Middle frontal gyrus (tissue), 1 donor: ENCODE results near the gene AMOTL2.

Source experiments
- DNase-seq: peaks from one replicate; pipeline ENCODE4 v3.0.0-alpha.2; 2015; ENCODE audit warnings: low spot score; ENCODE audit errors: extremely low spot score

The AMOTL2 gene

DNA sequence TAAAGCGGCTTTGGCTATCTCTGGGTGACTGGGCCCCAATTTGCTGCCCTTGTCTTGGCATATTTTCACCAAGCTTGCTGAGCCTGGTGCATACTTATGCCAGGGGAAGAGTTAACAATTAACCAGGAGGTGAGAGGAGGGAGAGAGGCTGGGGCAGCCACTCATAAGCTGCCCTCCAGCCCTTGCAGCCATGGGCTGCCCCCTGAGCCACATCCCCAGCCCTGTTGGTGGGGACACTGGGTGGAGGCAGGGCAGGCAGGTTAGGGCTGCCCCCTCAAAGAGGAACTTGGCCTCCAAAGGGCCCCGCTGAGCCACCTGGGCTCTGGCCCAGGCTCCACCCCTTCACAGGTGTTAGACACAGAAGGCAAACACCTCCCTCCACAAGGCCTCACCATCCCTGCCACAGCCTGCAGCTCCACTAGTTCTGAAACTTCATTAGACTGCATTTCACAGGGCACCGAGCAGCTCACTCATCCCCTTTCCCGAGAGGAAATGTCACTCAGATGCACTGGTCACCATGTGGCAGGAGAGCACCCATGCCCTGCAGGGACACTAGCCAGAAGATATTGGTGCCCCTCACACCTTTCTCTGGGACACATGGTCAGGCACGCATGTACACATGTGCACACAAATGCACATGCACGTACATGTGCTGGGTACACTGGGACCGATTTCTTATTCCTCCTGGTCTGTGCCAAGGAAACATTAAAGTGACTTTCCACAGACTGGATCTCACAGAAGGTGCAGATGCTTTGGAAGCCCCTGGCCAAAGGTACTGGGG, 20.2 kb downstream of the AMOTL2 start:
- DNase-seq = no peak

DNA sequence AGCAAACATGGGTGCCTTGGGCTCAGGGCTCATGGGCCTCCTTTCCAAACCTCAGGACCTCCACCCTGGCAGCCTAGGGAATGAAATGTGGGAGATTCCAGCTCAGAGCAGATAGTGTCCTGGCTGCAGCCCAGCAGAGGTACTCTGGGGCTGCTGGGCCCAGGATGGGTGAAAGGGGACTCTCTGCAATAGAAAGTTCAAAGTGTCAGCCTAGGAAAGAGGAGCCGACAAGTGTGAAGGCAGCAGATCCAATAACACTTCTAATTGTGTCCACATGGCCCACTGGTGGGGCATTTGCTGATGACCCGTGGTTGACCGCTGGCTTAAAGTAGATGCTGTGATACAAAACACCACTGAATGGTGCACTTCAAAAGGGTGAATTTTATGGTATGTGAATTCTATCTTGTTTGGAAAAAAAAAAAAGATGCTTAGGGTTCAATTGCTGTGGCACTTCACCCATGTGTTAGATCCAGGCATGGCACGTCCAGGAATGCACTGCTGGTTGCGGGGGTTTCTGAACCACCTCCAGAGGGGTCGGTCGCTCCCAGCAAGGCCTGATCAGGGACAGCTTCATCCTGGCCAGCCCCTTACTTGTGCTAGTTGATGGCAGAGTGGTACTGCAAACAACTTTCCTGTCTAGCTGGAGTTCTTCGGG, 20.9 kb downstream of the AMOTL2 start:
- no peak for DNase-seq

DNA sequence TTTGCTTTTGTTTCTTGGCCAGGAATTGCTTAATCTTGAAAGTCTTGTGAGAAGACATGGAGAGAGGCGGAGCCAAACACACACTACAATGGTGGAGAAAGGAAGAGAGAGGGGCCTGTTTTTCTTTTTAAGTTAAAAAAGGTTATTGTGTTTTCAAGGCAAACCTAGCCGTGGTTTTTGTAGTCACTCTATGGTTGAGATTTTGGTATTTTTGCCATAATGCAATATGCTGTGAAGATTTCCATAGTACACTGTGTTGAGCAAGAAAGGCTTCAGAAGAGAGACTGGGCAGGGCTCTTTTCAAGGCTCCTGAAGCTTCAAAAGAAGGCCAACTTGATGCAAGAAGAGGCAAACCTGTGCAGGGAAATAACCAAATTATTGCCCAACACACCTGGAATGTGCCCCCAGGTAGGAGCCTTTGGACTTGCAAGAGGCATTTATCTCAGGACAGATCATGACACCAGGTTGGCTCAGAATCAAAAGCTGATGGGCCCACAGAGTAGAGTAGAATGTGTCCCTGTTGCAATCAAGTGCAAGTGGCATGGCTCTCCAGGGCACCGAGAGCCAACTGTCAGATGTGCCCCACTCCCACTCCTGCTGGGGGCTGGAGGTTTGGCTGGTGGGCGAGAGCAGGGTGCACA, 22.1 kb downstream of the AMOTL2 start:
- no peak for DNase-seq

DNA sequence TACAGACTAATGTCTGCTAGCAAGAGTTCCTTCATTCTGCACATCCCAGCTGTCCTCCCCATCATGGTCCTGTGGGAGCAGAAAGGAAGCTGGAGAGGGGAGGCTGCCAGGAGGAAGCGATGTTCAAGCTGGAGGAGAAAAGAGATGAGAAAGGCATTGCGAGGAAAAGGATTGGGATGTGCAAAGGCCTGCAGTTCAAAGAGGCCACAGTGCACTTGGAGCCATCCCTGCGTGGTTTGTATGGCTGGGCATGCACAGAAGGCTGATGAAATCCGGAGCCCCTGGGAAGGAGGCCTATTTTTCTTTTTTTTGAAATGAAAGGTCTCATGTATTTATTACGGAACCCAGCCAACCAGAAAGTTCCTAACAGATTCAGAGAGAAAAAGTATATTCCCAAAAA, 22.8 kb downstream of the AMOTL2 start:
- DNase-seq = no peak

DNA sequence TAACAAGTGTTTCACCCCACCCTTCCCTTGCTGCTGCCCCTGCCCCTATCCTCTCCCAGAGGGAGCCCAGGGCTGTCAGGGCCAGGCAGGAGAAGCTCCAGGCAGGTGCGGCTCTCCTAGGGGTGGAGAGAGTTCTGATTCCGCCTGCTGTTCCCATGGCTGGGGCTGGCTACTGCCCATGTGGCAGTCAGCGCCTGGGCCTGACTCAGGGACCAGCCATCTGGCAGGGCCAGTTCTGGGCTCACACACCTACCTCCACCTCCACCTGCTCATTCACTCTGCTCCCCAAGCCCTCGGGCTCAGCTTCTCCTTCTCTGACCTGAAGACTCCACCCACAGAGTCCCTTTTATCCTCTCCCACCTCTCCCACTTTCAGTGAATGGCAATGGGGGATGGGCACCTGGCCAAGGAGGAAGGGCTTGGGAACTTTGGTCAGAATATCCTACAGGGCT, 23.4 kb downstream of the AMOTL2 start:
- DNase-seq = no peak

DNA sequence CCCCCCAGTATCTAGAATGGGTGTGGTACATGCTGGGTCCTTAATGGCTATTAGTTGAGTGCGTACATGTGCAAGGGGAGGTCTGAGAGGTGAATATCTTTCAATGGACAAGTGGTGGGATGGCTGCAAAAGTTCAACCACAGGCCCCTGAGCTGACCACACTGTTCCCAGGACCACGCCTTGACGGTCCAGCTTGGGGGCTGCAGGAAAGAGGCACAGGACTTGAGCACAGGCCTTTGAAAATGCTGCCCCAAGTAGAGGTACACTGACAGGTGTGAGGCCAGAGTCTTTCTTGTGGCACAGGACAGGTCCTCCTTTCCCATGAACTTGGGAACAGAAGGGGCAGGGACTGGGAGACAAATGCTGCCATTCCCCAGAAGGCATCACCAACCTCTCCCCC, 24.0 kb downstream of the AMOTL2 start:
- no peak for DNase-seq

DNA sequence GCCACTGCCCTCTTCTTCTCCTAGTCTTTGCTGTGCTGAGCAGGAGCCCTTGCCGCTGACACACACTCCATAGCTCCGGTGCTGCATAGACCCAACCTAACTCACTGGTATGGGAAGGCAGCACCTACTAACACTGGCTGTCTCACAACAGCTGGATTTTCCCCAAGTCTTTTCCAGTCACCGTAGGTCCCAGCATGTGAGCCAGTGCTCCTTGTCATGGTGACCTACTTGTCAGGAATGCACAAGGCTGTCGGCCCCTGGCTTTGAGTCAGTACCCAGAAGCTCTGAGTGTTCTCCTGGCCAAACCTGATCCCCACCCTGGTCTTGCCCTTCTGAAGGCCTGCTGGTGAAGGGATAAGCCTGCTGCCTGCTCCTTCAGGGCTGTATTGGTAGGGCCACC, 25.7 kb downstream of the AMOTL2 start:
- no peak for DNase-seq

DNA sequence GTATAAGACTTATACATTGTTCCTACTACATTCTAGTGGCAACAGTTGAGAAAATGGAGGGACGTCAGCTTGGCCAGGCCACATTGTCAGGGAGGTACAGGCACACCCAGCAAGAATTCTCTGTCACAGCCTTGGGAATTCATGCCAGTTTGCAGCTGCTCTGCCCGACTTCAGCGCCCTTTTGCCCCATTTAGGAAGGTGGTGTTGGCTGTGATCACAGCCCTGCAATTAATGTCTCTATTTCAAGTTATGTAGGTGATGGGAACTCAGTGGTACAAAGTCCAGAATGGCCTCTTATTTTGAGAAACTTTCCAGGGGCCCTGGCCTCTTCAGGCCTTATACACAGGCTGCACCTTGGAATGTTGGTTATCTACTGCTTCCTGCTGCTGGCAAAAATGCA, 26.7 kb downstream of the AMOTL2 start:
- no peak for DNase-seq

DNA sequence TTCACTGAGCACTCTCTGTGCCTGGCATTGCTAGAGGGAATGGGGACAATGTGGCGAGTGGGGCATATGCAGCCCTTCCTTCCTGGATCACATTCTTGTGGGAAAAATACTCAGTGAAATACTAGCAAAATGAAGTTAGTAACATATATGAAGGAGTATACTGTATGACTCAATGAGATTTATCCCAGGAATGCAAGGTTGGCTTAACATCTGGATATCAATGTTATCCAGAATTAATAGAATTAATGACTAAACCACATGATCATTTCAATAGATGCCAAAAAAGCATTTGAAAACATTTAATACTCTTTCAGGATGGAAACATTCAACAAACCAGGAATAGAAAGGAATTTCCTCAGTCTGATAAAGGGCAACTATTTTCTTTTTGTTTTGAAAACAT, 27.5 kb downstream of the AMOTL2 start:
- DNase-seq = no peak

DNA sequence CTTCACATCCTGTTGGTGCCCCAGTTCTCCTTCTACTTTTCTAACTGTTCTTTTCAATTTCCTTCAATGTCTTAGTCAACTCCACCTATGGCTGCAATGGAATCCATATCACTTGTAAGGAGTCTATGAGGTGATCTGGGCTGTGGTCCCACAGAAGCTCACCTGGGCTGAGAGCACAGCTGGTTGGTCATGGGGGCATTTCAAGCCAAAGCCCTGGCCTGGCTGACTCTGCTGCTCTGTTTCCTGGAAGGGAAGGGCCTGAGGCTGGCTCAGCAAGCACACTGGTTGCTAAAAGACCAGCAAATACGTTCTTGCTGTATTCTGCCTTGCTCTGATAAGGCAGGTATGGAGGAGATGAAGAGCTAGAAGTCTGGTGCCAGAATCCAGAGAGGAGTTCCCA, 29.0 kb downstream of the AMOTL2 start:
- DNase-seq = no peak

DNA sequence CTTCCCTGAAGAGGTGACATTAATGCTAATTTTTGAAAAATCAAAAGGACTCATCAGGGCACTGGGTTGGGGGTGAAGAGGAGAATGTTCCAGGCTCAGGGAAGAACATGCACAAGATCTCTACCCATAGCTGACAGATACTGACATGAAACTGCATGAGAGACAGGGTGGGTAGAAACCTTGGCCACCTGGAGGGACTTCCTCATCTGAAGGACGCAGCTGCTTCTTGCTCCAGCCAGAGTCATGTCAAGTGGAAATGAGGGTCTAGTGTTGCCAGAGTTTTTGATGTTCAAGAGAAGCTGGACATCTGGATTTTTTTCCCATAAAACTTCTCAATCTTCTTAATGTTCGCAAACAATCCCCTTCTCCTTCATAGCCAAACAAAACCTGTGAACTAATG, 29.7 kb downstream of the AMOTL2 start:
- no peak for DNase-seq

DNA sequence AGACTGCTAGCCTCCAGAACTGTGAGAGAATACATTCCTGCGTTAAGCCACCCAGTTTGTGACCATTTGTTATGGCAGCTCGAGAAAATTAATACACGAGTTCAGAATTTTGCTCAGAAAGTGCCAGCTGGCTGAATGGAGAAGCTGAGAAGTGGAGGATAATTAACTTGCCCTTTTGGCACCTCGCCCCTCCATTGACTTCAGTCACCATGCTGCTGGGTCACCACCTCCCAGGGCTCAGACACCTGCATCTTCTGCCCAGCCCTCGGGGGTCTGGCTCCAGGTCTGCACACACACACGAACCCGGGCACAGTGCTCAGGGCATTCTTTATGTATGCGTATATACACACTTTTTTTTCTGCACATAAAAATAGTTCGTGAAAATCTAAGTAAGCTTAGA, 32.0 kb downstream of the AMOTL2 start:
- DNase-seq = no peak

DNA sequence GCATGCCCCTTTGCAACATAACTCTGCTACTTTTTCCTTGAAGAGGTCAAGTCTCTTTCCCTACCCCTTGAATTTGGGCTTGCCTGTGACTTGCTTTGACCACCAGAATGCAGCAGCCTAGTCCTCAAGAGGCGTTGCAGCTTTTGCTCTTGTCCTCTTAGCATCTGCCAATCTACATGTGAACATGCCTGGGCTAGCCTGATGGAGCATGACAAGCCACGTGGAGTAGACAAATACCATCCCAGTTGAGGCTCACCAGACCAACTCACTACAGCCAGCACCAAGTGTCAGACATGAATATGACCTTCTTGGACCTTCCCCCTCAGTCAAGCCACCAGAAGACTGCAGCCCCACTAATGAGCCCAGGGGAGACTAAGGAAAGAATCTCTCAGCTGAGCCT, 32.9 kb downstream of the AMOTL2 start:
- no peak for DNase-seq

DNA sequence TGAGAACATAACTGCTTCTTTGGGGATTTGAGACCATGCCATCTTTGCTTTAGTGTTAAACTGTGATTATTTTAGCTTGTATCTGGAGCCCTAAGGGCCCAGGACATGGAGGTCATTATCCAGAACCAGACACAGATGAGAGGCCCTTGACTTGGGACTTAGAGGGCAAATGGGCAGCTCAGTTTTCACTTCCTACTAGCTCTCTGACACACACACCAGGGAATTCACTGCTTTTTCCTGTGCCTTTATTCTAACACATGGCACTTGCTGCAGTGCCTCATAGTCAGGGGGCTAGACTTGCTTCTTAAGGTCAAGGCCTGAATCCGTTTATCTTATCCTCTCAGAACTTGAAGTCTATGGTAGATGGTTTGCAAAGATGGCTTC, 33.3 kb downstream of the AMOTL2 start:
- DNase-seq = no peak

DNA sequence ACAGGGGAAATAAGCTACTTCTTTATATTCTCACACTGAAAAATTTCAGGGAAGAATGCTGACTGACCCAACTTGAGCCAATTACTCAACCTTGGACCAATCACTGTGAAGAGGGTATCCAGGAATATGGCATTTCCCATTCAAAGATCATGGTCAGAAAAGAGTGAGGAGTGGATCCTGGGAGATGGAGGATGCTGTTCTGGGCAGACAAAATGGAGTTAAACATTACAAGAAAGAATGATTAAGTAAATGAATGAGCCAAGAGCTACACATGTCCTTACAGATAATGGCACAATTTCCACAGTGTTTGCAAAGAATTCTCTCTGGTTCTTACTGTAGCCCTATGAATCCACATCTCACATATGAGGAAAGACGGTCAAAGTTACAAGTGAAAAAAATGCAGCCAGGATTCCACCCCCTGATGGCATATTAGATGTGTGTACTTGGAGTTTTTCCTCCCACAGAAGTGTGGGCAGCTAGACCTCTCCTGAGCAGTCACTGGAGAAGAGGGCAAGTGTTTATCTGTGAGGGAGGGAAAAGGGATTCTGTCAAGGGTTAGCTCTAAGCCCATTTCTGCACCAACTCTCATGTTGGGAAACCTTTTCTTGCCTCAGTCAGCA, 33.8 kb downstream of the AMOTL2 start:
- no peak for DNase-seq

DNA sequence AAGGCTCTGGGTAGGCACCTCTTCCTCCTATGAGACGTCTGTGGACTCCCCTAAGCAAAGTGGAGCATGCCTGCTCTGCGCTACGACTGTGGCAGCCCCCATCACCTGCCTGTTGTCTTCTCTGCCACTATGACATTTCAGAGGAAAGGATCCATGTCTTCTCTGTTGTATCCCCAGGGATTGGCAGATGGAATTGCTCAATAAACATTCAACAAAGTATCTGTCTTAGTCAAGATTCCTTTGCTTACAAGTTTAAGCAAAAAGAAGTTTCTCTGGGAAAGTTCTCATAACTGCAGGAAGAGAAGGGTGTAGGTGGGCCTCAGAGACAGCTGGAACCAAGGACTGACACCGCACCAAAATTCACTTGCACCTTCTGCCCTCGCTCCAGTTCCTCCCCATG, 34.3 kb downstream of the AMOTL2 start:
- DNase-seq = no peak

DNA sequence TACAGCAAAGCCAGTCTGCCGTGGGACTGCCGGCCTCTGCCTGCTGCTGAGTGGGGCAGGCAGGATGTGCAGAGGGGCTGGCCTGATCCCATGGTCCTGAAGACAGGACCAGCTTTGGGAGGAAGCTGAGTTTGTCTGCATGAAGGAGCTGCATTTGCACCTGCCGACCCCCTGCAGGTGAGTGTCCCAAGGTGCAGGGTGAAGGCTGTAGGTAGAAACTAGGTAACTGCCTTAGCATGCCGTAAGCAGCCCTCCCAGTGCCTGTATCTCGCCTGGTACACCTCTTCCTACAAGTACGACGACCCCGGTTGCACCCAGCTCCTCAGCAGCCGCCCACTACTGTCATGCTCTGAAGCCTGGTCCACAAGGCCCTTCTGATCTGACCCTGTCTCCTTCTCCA, 34.9 kb downstream of the AMOTL2 start:
- no peak for DNase-seq

DNA sequence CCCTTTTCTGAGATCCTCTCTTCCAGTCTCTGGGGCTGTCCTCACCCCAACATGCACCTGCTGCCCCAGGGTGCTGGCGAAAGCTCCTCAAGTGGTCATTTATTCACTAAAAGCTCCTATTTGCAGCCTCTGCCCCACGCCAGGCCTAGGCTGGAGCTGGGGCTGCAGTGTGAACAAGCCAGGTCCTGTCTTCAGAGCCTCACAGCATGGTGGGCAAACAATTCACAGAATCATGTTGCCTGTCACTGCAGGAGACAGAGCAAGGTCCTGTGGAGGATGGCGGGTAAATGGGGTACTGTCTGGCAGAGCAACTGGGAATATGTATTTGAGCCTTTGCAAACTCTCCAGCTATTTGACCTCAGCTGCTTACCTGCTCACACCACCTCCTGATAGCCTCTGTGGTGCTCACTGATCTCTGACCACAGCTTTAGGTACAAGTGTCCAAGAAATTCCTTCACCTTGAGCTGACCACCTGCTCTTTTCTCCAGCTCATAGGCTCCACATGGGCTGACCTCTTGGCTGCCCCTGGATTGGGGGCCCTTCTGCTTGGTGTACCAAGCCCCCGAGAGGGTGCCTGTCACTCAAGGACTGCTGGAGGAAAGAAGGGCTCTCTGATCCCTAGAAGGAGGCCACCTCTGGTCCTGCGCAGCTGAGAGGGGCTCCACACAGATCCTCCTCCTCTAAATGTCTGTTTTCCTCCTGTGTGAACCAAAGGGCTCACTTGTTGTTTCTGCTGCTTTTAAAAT, 35.6 kb downstream of the AMOTL2 start:
- DNase-seq = no peak

DNA sequence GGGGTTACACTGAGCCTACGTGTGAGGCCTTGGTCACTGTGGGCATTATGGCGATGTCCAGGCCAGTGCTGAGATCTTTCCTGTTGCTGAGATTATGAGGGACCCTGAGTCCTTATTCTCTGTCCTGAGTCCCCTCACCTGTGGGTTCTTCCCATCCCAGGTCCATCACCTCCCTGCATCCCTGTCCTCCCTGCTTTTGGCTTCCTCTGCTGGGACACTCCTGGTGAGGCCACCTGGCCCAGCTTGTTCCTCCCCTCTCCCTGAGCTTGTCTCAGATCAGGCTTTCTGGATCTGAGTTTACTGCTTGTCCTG, 36.1 kb downstream of the AMOTL2 start:
- DNase-seq = no peak

DNA sequence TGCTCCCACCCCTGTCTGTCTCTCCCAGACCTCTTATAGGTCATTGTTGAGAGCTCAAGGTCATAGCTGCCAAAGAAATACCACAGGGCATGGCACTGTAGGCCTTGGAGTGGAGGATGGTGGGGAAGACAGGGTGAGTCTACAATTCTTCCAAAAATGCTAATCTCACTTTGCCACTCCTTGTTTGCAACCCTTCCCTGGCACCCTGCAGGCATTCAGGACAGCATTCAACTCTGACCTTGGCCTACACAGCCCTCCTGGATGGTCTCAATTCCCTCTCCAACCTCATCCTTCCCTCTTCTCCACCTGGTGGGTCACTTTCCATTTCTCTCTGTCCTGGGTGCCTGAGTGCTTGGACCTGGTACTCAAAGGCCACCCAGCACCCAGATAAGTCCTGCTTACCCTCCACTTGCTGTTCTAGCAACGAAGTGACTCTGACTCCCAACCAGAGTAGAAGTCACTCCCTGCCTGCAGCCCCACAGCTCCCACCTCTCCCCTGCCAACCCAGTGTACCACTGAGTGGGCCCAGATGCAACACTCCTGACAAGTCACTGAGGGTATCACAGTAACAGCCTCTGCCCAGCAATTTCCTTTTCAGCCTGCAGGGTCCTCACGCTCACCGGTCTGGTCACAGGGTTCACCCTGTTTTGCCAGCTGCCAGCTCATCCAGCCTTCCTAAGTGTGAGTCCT, 36.6 kb downstream of the AMOTL2 start:
- no peak for DNase-seq

DNA sequence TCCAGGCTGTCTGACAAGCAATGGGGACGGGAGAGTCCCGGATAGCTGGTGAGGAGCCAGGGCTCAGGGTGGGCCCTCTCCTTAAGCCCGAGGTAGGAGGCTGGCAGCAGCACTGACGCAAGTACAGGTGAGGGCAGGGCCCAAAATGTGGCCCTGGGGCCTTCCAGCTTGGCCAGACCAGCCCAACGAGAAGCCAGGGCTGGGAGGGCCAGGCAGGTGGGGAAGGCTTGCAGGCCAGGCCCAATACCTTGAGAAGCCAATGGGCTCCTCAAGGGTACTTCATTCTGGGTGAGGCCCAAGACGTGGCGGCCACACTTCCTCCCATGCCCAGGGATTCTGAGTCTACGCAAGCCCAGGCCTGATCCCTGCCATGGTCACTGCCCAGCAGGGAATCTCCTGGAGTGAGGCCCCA, 37.2 kb downstream of the AMOTL2 start:
- DNase-seq = no peak
